Peyer's patch (tissue), 4 donors: ENCODE measurements around the gene CELF4. TPM values are rescaled to one million over a fixed set of nuclear protein-coding genes. Genes with fewer than 3 reads are reported as not detected.

Source experiments
- DNase-seq, 3 donors: peaks; one replicate each; pipeline ENCODE4 v3.0.0-alpha.2; 2017 to 2019
- H3K27ac ChIP-seq, 4 donors: fragments of 200-600 bp; sonication (generic); one replicate each; pipeline ENCODE4 v1.5.1; 2016 to 2019
- H3K27me3 ChIP-seq, 2 donors: fragments of 200-600 bp; sonication (generic); one replicate each; pipeline ENCODE4 v1.5.1; 2019
- H3K36me3 ChIP-seq, 3 donors: fragments of 200-600 bp; sonication (generic); one replicate each; pipeline ENCODE4 v1.5.1; 2016 to 2019
- H3K4me1 ChIP-seq, 4 donors: fragments of 200-600 bp; sonication (generic); one replicate each; pipeline ENCODE4 v1.5.1; 2016 to 2019
- H3K4me3 ChIP-seq, 4 donors: fragments of 200-600 bp; sonication (generic); 1 replicate in 3 of 4; 2 replicates in 1 of 4; pipeline ENCODE4 v1.5.1; 2016 to 2019; ENCODE audit warnings: mild to moderate bottlenecking in 1 of 4
- H3K9me3 ChIP-seq, 4 donors: fragments of 200-600 bp; sonication (generic); one replicate each; pipeline ENCODE4 v1.5.1; 2016 to 2019; ENCODE audit warnings: mild to moderate bottlenecking in 1 of 4
- POLR2A ChIP-seq, 2 donors: fragments of 450-650 bp; IDR thresholded peaks; one replicate each; pipeline ENCODE4 v1.5.1; 2017; ENCODE audit warnings: antibody characterized with exemption in 2 of 2, mild to moderate bottlenecking in 2 of 2, moderate library complexity in 2 of 2
- total RNA-seq, 4 donors: library from RNA; depleted of rRNA; stranded (reverse); fragments of >200 nt; gene quantifications; one replicate each; pipeline ENCODE4 v1.1.0, GENCODE V29; 2016
- TF ChIP-seq, protein P1 (sequence below), 6 experiments: fragments of 450-650 bp in 4 of 6; fragments of 200-600 bp in 2 of 6; sonication (generic) in 1 of 6; IDR thresholded peaks; one replicate each; pipeline ENCODE4 v1.5.1; 2017 to 2019; ENCODE audit warnings: antibody characterized with exemption in 6 of 6, mild to moderate bottlenecking in 3 of 6, moderate library complexity in 1 of 6

The CELF4 gene
- total RNA-seq, 4 donors from 2014 or later = 0.35 to 4.8 TPM; not detected in 2

DNA sequence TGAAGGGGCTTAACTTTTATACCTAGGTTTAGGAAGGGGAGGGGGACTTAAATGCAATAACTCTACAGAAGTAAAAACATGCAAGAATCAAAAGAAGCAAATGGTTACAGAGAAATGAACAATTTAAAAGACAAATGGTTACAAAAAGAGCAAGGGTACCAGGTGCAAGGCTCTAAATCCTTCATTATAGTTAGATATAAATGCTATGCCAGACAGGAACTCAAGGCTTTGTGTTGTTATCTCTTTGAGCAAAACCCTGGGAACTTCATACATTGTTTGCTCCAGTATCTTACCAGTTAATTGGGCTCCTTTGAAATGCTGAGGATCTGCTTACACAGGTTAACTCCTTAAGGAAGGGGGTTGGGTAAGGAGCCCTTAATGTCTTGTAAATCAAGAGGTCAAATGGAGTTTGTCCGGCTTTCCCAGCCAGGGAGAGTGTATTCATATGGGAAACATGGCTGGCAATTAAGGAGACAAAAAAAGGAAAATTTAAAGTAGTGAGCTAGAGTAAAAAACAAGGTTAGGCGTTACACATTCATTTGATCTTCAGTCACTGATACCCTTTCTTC, 347.5 kb downstream of the CELF4 start:
- H3K27ac ChIP-seq = no peak overlapping the region
- TF ChIP-seq POLR2A (IDR thresholded peaks at IDR 0.05) = no peak
- TF ChIP-seq, protein P1, sequence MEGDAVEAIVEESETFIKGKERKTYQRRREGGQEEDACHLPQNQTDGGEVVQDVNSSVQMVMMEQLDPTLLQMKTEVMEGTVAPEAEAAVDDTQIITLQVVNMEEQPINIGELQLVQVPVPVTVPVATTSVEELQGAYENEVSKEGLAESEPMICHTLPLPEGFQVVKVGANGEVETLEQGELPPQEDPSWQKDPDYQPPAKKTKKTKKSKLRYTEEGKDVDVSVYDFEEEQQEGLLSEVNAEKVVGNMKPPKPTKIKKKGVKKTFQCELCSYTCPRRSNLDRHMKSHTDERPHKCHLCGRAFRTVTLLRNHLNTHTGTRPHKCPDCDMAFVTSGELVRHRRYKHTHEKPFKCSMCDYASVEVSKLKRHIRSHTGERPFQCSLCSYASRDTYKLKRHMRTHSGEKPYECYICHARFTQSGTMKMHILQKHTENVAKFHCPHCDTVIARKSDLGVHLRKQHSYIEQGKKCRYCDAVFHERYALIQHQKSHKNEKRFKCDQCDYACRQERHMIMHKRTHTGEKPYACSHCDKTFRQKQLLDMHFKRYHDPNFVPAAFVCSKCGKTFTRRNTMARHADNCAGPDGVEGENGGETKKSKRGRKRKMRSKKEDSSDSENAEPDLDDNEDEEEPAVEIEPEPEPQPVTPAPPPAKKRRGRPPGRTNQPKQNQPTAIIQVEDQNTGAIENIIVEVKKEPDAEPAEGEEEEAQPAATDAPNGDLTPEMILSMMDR (IDR thresholded peaks at IDR 0.05) = no peak
- DNase-seq = no peak
- no peaks in the 10 kb centered on the region for H3K4me1 ChIP-seq
- no peak overlapping the region for H3K4me3 ChIP-seq
- H3K36me3 ChIP-seq = no peaks in the 10 kb centered on the region
- no peaks in the 10 kb centered on the region for H3K9me3 ChIP-seq
- H3K27me3 ChIP-seq = no peaks in the 10 kb centered on the region

DNA sequence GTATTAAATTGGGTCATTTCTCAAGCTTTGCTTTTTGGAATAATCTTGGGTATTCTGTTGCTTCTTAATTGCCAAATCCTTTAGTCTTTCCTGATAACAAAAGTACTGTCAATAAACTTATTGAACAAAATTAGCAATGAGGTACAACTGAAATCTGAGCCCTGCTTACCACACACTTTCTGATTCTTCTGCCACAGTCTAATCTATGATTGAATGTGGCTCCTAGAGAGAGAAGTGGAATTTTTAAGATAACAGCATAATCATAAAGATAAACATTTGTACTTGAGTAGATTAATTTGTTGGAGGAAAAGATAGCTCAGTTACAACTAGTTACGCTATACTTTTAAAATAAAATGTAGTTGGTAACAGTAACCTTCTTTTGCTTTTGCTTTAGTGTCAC, 354.8 kb downstream of the CELF4 start:
- no peaks in the 10 kb centered on the region for H3K4me1 ChIP-seq

DNA sequence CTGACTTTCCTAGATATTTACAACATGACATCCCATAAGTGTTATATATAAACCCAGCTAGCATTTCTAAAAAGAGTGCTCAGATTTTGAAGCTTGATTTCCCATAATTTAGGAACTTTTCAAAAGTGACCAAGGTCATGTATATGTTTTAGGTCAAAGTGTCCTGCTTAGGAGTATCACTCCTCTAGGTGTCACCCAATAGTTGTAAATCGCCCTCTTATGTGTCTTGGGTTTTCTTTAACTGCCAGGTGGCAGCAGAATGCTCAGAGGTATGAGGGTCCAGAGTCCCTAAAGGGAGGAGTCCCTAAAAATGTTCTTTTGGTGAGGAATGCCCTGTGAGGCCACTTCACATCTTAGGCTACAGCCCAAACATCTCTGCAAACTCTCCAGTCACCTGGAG, 358.3 kb downstream of the CELF4 start:
- H3K9me3 ChIP-seq = peaks cover 0 to 3% (median 0%) of the 10 kb centered on the region in 4 donors
- no peak for TF ChIP-seq POLR2A (IDR thresholded peaks at IDR 0.05)
- TF ChIP-seq, protein P1 (IDR thresholded peaks at IDR 0.05) = no peak

More for the DNA sequence above, 354.8 kb downstream of the CELF4 start:
- no peak for DNase-seq
- no peak overlapping the region for H3K4me3 ChIP-seq
- TF ChIP-seq POLR2A (IDR thresholded peaks at IDR 0.05) = no peak
- TF ChIP-seq, protein P1 (IDR thresholded peaks at IDR 0.05) = no peak
- no peaks in the 10 kb centered on the region for H3K9me3 ChIP-seq
- no peaks in the 10 kb centered on the region for H3K36me3 ChIP-seq
- no peaks in the 10 kb centered on the region for H3K27me3 ChIP-seq
- no peak overlapping the region for H3K27ac ChIP-seq

DNA sequence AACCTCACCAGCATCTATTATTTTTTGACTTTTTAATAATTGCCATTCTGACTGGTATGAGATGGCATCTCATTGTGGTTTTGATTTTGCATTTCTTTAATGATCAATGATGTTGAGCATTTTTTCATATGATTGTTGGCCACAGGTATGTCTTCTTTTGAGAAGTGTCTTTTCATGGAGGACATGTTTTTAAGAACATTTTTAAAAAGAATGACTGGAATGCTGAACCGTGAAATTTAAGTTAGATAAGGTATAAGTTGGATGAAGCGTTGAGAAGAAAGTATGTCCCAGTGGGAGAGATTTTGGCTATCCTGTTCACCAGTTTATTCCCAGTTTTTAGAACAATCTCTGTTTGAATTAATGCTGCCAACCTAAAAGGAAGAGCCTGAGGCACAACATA, 365.9 kb downstream of the CELF4 start:
- H3K9me3 ChIP-seq = peaks cover 0 to 3% (median 0%) of the 10 kb centered on the region in 4 donors
- TF ChIP-seq POLR2A (IDR thresholded peaks at IDR 0.05) = no peak
- TF ChIP-seq, protein P1 (IDR thresholded peaks at IDR 0.05) = no peak
- no peak for DNase-seq
- H3K4me3 ChIP-seq = no peak overlapping the region
- no peaks in the 10 kb centered on the region for H3K4me1 ChIP-seq
- no peak overlapping the region for H3K27ac ChIP-seq
- H3K36me3 ChIP-seq = no peaks in the 10 kb centered on the region
- no peaks in the 10 kb centered on the region for H3K27me3 ChIP-seq

More for the DNA sequence above, 358.3 kb downstream of the CELF4 start:
- H3K27ac ChIP-seq = no peak overlapping the region
- no peaks in the 10 kb centered on the region for H3K4me1 ChIP-seq
- no peak for DNase-seq
- H3K36me3 ChIP-seq = no peaks in the 10 kb centered on the region
- H3K4me3 ChIP-seq = no peak overlapping the region
- H3K27me3 ChIP-seq = no peaks in the 10 kb centered on the region
